Measurements from ENCODE around the gene ADORA2A. TPM values are rescaled to one million over a fixed set of nuclear protein-coding genes. Genes with fewer than 3 reads are reported as not detected.

The ADORA2A gene
- total and polyA plus RNA-seq, 10 of the 15 experiments (the other 5 are each of a cell fraction or from before 2014, with no cell fraction given) = 0.69 to 31.2 (median 18.3) TPM

DNA sequence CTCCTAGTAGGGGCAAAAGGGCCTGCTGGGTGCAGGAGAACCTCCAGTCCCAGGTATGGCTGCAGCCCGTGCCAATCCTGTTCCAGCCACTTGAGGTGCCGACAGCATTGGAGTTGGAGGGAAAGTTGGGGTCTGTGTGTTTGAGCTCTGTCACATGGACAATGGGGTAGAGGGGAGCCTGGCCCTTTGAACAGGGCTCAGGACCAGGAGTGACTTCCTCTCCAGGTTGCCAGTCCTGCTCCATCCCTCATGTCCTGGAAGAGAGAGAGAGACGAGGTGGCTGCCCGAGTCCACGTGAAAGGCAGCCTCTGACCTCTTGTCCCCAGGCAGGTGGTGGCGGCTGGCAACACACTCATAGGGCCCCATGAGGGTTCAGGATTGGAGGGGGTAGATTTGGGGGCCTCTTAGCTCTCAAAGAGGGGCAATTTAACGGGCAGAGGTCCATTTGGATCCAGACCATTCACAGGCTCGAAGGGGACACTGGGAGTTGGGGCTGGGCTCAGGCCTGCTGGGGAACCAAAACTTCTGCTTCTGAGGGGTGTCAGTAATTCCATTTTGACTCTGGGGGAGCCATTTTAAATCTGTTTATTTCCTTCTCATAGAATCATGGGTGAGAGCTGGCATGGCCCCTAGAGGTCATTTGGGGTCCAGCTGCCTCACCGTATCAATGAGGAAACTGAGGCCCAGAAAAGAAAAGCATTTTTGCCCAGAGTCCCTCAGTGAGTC, 4.1 kb downstream of the ADORA2A start:
- Histone ChIP-seq H3K4me1 (ENCODE audit: control insufficient read depth, insufficient read depth, low read length) (peaks cover 76% of the 10 kb centered on the region), H3K4me3 (no peak overlapping the region; the same call in 1 of the 2 replicates), H3K79me2 (ENCODE audit: control insufficient read depth, insufficient read depth, low read length) (peaks cover 83% of the 10 kb centered on the region), H3K9me3 (replicated peaks; ENCODE audit: control insufficient read depth, insufficient read depth, low read length) (no peaks in the 10 kb centered on the region), H2AFZ (ENCODE audit: control insufficient read depth, low read depth, low read length) (no peak overlapping the region), H3K36me3 (ENCODE audit: control insufficient read depth in 2 of 2, insufficient read depth in 2 of 2, low read length in 1 of 2) (peaks cover 0 to 10% of the 10 kb centered on the region in 2 experiments; a peak in 2 of 4 replicates), H3K9ac (ENCODE audit: control insufficient read depth, insufficient read depth, low read length) (peak overlapping the region; percentile 4), H3K27ac (ENCODE audit: control insufficient read depth, insufficient read depth) (peak overlapping the region; percentile 62), H3K27me3 (replicated peaks in 1 of 2; ENCODE audit: control insufficient read depth in 2 of 2, insufficient read depth in 2 of 2, low read length in 1 of 2) (no peaks in the 10 kb centered on the region), H4K20me1 (ENCODE audit: control insufficient read depth, insufficient read depth) (no peaks in the 10 kb centered on the region), H3K4me2 (ENCODE audit: control insufficient read depth, insufficient read depth) (peak overlapping the region; percentile 83; the same call in 1 of the 2 replicates)
- RAD21 ChIA-PET (ENCODE audit: unreplicated experiment) = interaction anchor here (0.6 to 8.1 kb wide), 3 partner anchors 19 to 106 kb away, joined by 3 to 111 read pairs (median 4); no protein-coding TSS in a partner anchor
- intact Hi-C loops (cut with micrococcal nuclease; ENCODE audit: unreplicated experiment) = loop anchor here (10.0 kb wide), 1 partner anchor 107 kb away; no protein-coding TSS in a partner anchor
- ATAC-seq (no peak), DNase-seq (ENCODE audit: low read depth, low spot score) (no peak), FAIRE-seq (no peak)
- SMC1A ChIA-PET (ENCODE audit: uncharacterized antibody, unreplicated experiment) = interaction anchor here (0.7 to 10.4 kb wide), 5 partner anchors 32 to 1135 kb away, joined by 3 to 122 read pairs (median 5); no protein-coding TSS in a partner anchor
- CTCF ChIA-PET = interaction anchor here (1.2 to 19.9 kb wide), 4 partner anchors 8 to 90 kb away, joined by 3 to 332 read pairs (median 7); no protein-coding TSS in a partner anchor
- 78% methylated on average over 9 of the region's 9 CpGs for WGBS (ENCODE audit: insufficient coverage, insufficient replicate concordance, low lambda C conversion rate, missing lambda C conversion rate)
- POLR2A ChIA-PET = interaction anchor here (1.5 kb wide), 1 partner anchor 83 kb away, joined by 3 read pairs; no protein-coding TSS in a partner anchor
- no TSS peak for BruUV-seq (replicated peaks)
- TF ChIP-seq YY1 (IDR thresholded peaks at IDR 0.05; ENCODE audit: low read depth, low read length) (peak; percentile 61; the same call in 1 of the 2 replicates), HCFC1 (IDR thresholded peaks at IDR 0.05; ENCODE audit: low read length) (no peak), SMARCA5 (IDR thresholded peaks at IDR 0.05) (0 out of 2 replicates have a peak, but pooled peaks have one; percentile 19), ZNF274 (IDR thresholded peaks at IDR 0.05; ENCODE audit: insufficient read depth, insufficient read length) (no peak), POU2F2 (IDR thresholded peaks at IDR 0.05; ENCODE audit: borderline replicate concordance, low read depth, low read length) (no peak)
- TF ChIP-seq, protein P1, sequence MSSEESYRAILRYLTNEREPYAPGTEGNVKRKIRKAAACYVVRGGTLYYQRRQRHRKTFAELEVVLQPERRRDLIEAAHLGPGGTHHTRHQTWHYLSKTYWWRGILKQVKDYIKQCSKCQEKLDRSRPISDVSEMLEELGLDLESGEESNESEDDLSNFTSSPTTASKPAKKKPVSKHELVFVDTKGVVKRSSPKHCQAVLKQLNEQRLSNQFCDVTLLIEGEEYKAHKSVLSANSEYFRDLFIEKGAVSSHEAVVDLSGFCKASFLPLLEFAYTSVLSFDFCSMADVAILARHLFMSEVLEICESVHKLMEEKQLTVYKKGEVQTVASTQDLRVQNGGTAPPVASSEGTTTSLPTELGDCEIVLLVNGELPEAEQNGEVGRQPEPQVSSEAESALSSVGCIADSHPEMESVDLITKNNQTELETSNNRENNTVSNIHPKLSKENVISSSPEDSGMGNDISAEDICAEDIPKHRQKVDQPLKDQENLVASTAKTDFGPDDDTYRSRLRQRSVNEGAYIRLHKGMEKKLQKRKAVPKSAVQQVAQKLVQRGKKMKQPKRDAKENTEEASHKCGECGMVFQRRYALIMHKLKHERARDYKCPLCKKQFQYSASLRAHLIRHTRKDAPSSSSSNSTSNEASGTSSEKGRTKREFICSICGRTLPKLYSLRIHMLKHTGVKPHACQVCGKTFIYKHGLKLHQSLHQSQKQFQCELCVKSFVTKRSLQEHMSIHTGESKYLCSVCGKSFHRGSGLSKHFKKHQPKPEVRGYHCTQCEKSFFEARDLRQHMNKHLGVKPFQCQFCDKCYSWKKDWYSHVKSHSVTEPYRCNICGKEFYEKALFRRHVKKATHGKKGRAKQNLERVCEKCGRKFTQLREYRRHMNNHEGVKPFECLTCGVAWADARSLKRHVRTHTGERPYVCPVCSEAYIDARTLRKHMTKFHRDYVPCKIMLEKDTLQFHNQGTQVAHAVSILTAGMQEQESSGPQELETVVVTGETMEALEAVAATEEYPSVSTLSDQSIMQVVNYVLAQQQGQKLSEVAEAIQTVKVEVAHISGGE (CRISPR knock-in tag; IDR thresholded peaks at IDR 0.05) = no peak
- TF ChIP-seq, protein P2, sequence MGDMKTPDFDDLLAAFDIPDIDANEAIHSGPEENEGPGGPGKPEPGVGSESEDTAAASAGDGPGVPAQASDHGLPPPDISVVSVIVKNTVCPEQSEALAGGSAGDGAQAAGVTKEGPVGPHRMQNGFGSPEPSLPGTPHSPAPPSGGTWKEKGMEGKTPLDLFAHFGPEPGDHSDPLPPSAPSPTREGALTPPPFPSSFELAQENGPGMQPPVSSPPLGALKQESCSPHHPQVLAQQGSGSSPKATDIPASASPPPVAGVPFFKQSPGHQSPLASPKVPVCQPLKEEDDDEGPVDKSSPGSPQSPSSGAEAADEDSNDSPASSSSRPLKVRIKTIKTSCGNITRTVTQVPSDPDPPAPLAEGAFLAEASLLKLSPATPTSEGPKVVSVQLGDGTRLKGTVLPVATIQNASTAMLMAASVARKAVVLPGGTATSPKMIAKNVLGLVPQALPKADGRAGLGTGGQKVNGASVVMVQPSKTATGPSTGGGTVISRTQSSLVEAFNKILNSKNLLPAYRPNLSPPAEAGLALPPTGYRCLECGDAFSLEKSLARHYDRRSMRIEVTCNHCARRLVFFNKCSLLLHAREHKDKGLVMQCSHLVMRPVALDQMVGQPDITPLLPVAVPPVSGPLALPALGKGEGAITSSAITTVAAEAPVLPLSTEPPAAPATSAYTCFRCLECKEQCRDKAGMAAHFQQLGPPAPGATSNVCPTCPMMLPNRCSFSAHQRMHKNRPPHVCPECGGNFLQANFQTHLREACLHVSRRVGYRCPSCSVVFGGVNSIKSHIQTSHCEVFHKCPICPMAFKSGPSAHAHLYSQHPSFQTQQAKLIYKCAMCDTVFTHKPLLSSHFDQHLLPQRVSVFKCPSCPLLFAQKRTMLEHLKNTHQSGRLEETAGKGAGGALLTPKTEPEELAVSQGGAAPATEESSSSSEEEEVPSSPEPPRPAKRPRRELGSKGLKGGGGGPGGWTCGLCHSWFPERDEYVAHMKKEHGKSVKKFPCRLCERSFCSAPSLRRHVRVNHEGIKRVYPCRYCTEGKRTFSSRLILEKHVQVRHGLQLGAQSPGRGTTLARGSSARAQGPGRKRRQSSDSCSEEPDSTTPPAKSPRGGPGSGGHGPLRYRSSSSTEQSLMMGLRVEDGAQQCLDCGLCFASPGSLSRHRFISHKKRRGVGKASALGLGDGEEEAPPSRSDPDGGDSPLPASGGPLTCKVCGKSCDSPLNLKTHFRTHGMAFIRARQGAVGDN (IDR thresholded peaks at IDR 0.05) = no peak
- in situ Hi-C loops (cut with MboI) = loop anchor here (5.0 kb wide), 1 partner anchor 86 kb away; no protein-coding TSS in a partner anchor
